GM13977 (cell line): ENCODE results near the gene HMOX1.

ENCODE experiments used
- DNase-seq: peaks from one replicate; pipeline ENCODE4 v3.0.0; 2012; ENCODE audit warnings: low spot score
- CTCF ChIP-seq: IDR thresholded peaks from 2 replicates; pipeline ENCODE4 v1.5.1; 2012; ENCODE audit warnings: mild to moderate bottlenecking, control low read depth; ENCODE audit not compliant: insufficient read depth; ENCODE audit errors: extremely low read depth, missing control alignments
- in situ Hi-C: fragments of 300-500 bp; cut with MboI; formaldehyde crosslinking; loops from one replicate; pipeline ENCODE4 v1.12.0; 2022; ENCODE audit warnings: low sequenced_read_pairs, low pct_unique_long_range_greater_than_20kb, mixed read lengths, inconsistent platforms; ENCODE audit not compliant: unreplicated experiment

Gene HMOX1

GRCh38 chr22:35350539-35351503 lies 30.1 kb upstream of the HMOX1 start:
- peak; percentile 94 for DNase-seq
- peak; percentile 92 for TF ChIP-seq CTCF
- in situ Hi-C loops: loop anchor here (10.0 kb wide), 2 partner anchors 234 to 774 kb away; no protein-coding TSS in a partner anchor

GRCh38 chr22:35352214-35353111 lies 28.4 kb upstream of the HMOX1 start:
- DNase-seq: peak; percentile 43
- in situ Hi-C loops: loop anchor here (10.0 kb wide), 2 partner anchors 232 to 772 kb away; no protein-coding TSS in a partner anchor
- TF ChIP-seq CTCF: peak; percentile 59

GRCh38 chr22:35353318-35353717 lies 27.6 kb upstream of the HMOX1 start:
- in situ Hi-C loops: loop anchor here (10.0 kb wide), 2 partner anchors 231 to 771 kb away; no protein-coding TSS in a partner anchor
- DNase-seq: no peak
- TF ChIP-seq CTCF: no peak

- in situ Hi-C loops: loop anchor here (10.0 kb wide), 2 partner anchors 231 to 771 kb away; no protein-coding TSS in a partner anchor
- no peak for TF ChIP-seq CTCF
- DNase-seq: no peak
Measured at GRCh38 chr22:35354068-35354467, 26.8 kb upstream of the HMOX1 start.

- no peak for DNase-seq
- TF ChIP-seq CTCF: no peak
- in situ Hi-C loops: loop anchor here (10.0 kb wide), 2 partner anchors 227 to 767 kb away; no protein-coding TSS in a partner anchor
Measured at GRCh38 chr22:35357883-35358621, 22.8 kb upstream of the HMOX1 start.
